ENCODE measurements around the gene SMIM33.

DNA sequence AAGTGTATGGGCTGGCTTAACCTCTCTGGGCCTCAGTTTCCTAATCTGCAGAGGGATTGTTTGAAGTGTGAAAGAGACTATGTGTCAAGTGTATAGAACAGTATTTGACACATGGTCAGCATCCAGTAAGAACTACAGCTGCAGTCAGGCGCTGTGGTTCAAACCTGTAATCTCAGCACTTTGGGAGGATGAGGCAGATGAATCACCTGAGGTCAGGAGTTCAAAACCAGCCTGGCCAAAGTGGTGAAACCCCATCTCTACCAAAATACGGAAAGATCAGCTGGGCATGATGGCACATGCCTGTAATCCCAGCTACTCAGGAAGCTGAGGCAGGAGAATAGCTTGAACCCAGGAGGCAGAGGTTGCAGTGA, 43.7 kb downstream of the SMIM33 start:
- TF ChIP-seq, protein P1, sequence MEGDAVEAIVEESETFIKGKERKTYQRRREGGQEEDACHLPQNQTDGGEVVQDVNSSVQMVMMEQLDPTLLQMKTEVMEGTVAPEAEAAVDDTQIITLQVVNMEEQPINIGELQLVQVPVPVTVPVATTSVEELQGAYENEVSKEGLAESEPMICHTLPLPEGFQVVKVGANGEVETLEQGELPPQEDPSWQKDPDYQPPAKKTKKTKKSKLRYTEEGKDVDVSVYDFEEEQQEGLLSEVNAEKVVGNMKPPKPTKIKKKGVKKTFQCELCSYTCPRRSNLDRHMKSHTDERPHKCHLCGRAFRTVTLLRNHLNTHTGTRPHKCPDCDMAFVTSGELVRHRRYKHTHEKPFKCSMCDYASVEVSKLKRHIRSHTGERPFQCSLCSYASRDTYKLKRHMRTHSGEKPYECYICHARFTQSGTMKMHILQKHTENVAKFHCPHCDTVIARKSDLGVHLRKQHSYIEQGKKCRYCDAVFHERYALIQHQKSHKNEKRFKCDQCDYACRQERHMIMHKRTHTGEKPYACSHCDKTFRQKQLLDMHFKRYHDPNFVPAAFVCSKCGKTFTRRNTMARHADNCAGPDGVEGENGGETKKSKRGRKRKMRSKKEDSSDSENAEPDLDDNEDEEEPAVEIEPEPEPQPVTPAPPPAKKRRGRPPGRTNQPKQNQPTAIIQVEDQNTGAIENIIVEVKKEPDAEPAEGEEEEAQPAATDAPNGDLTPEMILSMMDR (IDR thresholded peaks at IDR 0.05 in 2 of 3, conservative IDR thresholded peaks at IDR 0.05 in 1 of 3; ENCODE audit: control insufficient read depth in 2 of 3, extremely low read depth in 1 of 3, insufficient read depth in 1 of 3, low read depth in 3 of 3, low read length in 3 of 3): no peak
- TF ChIP-seq RAD21 (IDR thresholded peaks at IDR 0.05; ENCODE audit: insufficient read depth, low read depth, low read length) (no peak), GABPA (IDR thresholded peaks at IDR 0.05; ENCODE audit: low read depth) (no peak), POLR2AphosphoS5 (IDR thresholded peaks at IDR 0.05; ENCODE audit: low read length) (no peak)

Data from GM12878 (cell line).